Measurements from ENCODE around the gene SPX. TPM values are rescaled to one million over a fixed set of nuclear protein-coding genes. Genes with fewer than 3 reads are reported as not detected.

SPX gene
- total RNA-seq, 3 donors from 2014 or later: 0.13 TPM; not detected in 2

DNA sequence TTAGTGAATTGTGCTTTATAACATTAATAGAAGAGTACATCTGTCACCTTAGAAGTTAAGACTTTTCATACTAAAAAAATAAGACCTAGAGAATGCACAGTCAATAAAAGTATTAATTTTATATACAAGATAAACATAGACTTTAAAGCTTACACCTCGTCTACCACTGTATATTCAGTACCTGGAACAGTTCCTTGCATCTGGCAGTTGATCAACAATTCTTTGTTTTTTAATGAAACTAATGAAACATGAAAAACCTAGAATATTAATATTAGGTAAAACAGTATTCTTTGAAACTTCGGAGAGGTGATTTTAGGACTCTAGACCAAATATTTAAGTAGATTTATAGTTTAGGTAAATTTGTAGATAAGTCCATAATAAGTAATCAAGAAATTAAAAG, 20.2 kb upstream of the SPX start:
- H3K36me3 ChIP-seq (ENCODE audit: low read depth): no peaks in the 10 kb centered on the region
- DNase-seq (no peak), ATAC-seq (no peak)
- H3K4me3 ChIP-seq: no peak overlapping the region
- TF ChIP-seq, protein P1, sequence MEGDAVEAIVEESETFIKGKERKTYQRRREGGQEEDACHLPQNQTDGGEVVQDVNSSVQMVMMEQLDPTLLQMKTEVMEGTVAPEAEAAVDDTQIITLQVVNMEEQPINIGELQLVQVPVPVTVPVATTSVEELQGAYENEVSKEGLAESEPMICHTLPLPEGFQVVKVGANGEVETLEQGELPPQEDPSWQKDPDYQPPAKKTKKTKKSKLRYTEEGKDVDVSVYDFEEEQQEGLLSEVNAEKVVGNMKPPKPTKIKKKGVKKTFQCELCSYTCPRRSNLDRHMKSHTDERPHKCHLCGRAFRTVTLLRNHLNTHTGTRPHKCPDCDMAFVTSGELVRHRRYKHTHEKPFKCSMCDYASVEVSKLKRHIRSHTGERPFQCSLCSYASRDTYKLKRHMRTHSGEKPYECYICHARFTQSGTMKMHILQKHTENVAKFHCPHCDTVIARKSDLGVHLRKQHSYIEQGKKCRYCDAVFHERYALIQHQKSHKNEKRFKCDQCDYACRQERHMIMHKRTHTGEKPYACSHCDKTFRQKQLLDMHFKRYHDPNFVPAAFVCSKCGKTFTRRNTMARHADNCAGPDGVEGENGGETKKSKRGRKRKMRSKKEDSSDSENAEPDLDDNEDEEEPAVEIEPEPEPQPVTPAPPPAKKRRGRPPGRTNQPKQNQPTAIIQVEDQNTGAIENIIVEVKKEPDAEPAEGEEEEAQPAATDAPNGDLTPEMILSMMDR (IDR thresholded peaks at IDR 0.05): no peak
- peaks cover 9% of the 10 kb centered on the region for H3K4me1 ChIP-seq (ENCODE audit: low read depth)
- H3K9me3 ChIP-seq: no peaks in the 10 kb centered on the region
- intact Hi-C loops (cut with DNase I, micrococcal nuclease): no loop called here

DNA sequence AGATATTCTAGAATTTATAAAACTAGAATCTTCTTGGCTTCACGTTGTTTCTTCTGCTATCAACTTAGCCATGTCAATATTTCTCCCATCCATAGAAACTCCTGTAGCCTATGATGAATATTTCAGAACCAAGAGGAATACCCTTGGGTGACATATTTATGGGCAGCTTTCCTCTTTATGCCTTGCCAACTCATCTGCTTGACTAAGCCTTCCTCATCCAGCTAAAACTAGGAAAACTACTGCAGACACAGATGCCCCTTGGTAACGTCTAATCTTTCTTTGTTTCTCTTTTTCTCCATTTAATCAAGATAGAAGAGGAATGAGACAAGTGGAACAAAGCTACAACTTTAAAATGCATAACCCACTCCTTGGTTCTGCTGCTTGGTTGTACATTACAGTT, 18.2 kb upstream of the SPX start:
- H3K36me3 ChIP-seq (ENCODE audit: low read depth): no peaks in the 10 kb centered on the region
- no peak overlapping the region for H3K4me3 ChIP-seq
- H3K9me3 ChIP-seq: no peaks in the 10 kb centered on the region
- DNase-seq: no peak
- intact Hi-C loops (cut with DNase I, micrococcal nuclease): no loop called here
- H3K4me1 ChIP-seq (ENCODE audit: low read depth): peaks cover 5% of the 10 kb centered on the region
- no peak for ATAC-seq
- TF ChIP-seq, protein P1 (IDR thresholded peaks at IDR 0.05): no peak

DNA sequence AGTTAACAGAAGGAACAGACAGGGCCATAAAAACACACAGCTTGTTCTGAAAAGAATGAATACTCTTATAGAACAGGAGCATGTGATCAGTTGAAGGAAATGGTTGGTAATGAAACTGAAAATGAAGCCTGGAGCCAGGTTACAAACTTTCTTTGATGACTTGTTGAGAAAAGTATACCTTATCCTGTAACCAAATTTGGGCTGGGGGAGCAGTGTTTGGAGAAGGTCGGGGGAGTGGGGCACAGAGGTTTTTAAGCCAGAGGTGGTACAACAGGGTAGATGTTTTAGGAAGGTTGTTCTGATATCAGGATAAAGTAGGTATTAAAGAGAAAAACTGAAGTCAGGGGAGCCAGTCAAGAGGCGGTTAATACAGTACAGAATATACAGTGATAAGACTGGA, 16.3 kb upstream of the SPX start:
- ATAC-seq (peak; percentile 24), DNase-seq (no peak)
- Histone ChIP-seq H3K36me3 (ENCODE audit: low read depth) (no peaks in the 10 kb centered on the region), H3K4me1 (ENCODE audit: low read depth) (no peaks in the 10 kb centered on the region), H3K4me3 (no peak overlapping the region), H3K9me3 (no peaks in the 10 kb centered on the region)
- intact Hi-C loops (cut with DNase I, micrococcal nuclease): no loop called here
- TF ChIP-seq, protein P1 (IDR thresholded peaks at IDR 0.05): no peak

DNA sequence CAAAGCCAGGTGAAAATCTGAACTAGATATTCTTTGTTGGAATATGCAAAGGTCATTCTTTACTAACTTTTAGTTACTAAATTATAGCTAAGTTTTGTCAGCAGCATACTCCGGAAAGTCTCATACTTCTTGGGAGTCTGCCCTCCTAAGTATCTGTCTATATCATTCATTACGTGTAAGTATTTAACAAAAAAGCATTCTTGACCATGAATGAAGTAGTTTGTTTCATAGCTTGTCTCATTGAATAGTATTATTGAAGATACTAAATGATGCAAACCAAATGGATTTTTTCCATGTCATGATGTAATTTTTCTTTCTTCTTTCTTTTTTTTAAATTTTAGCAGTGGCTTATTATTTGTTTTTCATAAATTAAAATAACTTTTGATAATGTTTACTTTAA, 9.8 kb upstream of the SPX start:
- no peaks in the 10 kb centered on the region for H3K9me3 ChIP-seq
- H3K36me3 ChIP-seq (ENCODE audit: low read depth): no peaks in the 10 kb centered on the region
- DNase-seq (no peak), ATAC-seq (no peak)
- no peaks in the 10 kb centered on the region for H3K4me1 ChIP-seq (ENCODE audit: low read depth)
- intact Hi-C loops (cut with DNase I, micrococcal nuclease): no loop called here
- TF ChIP-seq, protein P1 (IDR thresholded peaks at IDR 0.05): no peak
- H3K4me3 ChIP-seq: no peak overlapping the region

DNA sequence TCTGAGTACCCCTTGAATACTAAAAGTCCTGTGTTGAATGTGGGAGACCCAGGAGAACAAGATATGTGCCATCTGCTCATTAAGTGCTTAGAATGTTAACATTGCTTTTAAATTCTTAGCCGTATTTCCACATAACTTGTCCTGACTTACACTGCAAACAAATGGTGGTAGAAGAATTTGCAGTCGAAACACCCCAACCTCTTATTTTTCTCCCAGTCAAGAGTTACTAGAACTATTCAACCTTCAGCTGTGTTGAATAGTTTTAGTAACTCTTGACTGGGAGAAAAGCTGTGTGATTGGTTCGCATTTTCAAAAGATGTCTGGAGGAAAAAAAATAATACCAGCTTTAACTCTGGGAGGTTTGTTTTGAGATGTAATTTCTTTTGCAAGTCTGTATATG, 7.6 kb upstream of the SPX start:
- no peak for DNase-seq
- no peaks in the 10 kb centered on the region for H3K9me3 ChIP-seq
- TF ChIP-seq, protein P1 (IDR thresholded peaks at IDR 0.05): no peak
- no peaks in the 10 kb centered on the region for H3K36me3 ChIP-seq (ENCODE audit: low read depth)
- no peak for ATAC-seq
- intact Hi-C loops (cut with DNase I, micrococcal nuclease): no loop called here
- H3K4me3 ChIP-seq: no peak overlapping the region
- H3K4me1 ChIP-seq (ENCODE audit: low read depth): no peaks in the 10 kb centered on the region

DNA sequence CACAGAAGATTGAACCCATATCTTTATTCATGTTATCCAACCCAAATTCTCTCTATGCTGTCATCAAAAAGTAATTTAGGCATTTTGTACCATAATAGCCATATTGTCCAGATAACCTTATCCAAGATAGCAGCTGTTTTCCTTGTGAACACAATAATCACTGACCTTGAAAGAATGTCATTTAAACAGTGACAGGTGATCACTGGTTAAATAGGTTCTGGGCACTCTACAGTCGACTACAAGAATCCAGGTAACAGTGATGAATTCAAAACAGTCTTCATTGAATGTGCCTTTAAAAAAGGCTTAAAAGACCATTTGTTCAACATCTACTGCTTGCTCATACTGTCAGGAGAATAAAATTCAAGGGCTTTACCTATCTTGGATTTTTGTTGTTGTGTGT, 4.6 kb upstream of the SPX start:
- intact Hi-C loops (cut with DNase I, micrococcal nuclease): no loop called here
- TF ChIP-seq, protein P1 (IDR thresholded peaks at IDR 0.05): no peak

More for the DNA sequence above, 4.6 kb upstream of the SPX start:
- Histone ChIP-seq H3K9me3 (no peaks in the 10 kb centered on the region), H3K4me3 (no peak overlapping the region), H3K36me3 (ENCODE audit: low read depth) (no peaks in the 10 kb centered on the region), H3K4me1 (ENCODE audit: low read depth) (no peaks in the 10 kb centered on the region)
- DNase-seq: no peak
- ATAC-seq: no peak
